WTC11 (cell line): ENCODE measurements around the gene ONECUT2. TPM values are rescaled to one million over a fixed set of nuclear protein-coding genes. Genes with fewer than 3 reads are reported as not detected.
A peak's percentile ranks its signal among the peaks of the same experiment; 100 is the strongest.

Source experiments
- ATAC-seq: fragments of 200-7000 bp; cut with Tn5 transposase; 2 replicates; pipeline ENCODE4 v1.10.0; 2021; ENCODE audit warnings: mild to moderate bottlenecking, moderate library complexity
- CTCF ChIA-PET: fragments of 300-600 bp; sonication (Branson Sonifier 250); formaldehyde crosslinking; loops from one replicate; lab custom pipeline; 2021; ENCODE audit warnings: antibody characterized with exemption; lab: Charles Lee
- POLR2A ChIA-PET: fragments of 350-600 bp; sonication (Branson Sonifier 250); formaldehyde crosslinking; loops from one replicate; lab custom pipeline; 2021; ENCODE audit warnings: antibody characterized with exemption; lab: Charles Lee
- DNase-seq: peaks from one replicate; pipeline ENCODE4 v3.0.0; 2021; ENCODE audit warnings: low spot score
- H3K27ac Mint-ChIP-seq: 2 replicates; pipeline ENCODE4 v1.8.0; 2021; ENCODE audit warnings: mixed read lengths
- H3K27me3 Mint-ChIP-seq: 2 replicates; pipeline ENCODE4 v1.8.0; 2021; ENCODE audit warnings: low read depth, mild to moderate bottlenecking, moderate library complexity, mixed read lengths
- H3K36me3 Mint-ChIP-seq: 2 replicates; pipeline ENCODE4 v1.8.0; 2021; ENCODE audit warnings: mixed read lengths
- H3K4me1 Mint-ChIP-seq: 2 replicates; pipeline ENCODE4 v1.8.0; 2022; ENCODE audit warnings: mixed read lengths
- H3K4me3 Mint-ChIP-seq: 2 replicates; pipeline ENCODE4 v1.8.0; 2021; ENCODE audit warnings: mild to moderate bottlenecking, moderate library complexity, mixed read lengths
- H3K9me3 Mint-ChIP-seq: 2 replicates; pipeline ENCODE4 v1.8.0; 2021; ENCODE audit warnings: mixed read lengths
- CTCF ChIP-seq: fragments of 200-600 bp; IDR thresholded peaks from 2 replicates; pipeline ENCODE4 v1.8.0; 2022; ENCODE audit warnings: antibody characterized with exemption
- E2F1 ChIP-seq: sonication (generic); formaldehyde crosslinking; IDR thresholded peaks from 2 replicates; pipeline ENCODE4 v1.8.0; 2022; ENCODE audit warnings: mild to moderate bottlenecking, missing genetic modification reagents
- FOXJ3 ChIP-seq: sonication (generic); formaldehyde crosslinking; IDR thresholded peaks from 2 replicates; pipeline ENCODE4 v1.9.0; 2021; ENCODE audit warnings: missing genetic modification reagents, mild to moderate bottlenecking, borderline replicate concordance
- FOXK1 ChIP-seq: sonication (generic); formaldehyde crosslinking; IDR thresholded peaks from 2 replicates; pipeline ENCODE4 v1.8.0; 2022; ENCODE audit warnings: mild to moderate bottlenecking, moderate library complexity, missing genetic modification reagents
- GABPB1 ChIP-seq: sonication (generic); formaldehyde crosslinking; IDR thresholded peaks from 2 replicates; pipeline ENCODE4 v1.8.1; 2023; ENCODE audit warnings: mild to moderate bottlenecking, missing genetic modification reagents
- MLX ChIP-seq: sonication (generic); formaldehyde crosslinking; IDR thresholded peaks from 2 replicates; pipeline ENCODE4 v1.8.1; 2023; ENCODE audit warnings: mild to moderate bottlenecking, missing genetic modification reagents, moderate library complexity
- PREB ChIP-seq: sonication (generic); formaldehyde crosslinking; IDR thresholded peaks from 2 replicates; pipeline ENCODE4 v1.8.1; 2022; ENCODE audit warnings: mild to moderate bottlenecking, missing genetic modification reagents, moderate library complexity, borderline replicate concordance
- RORB ChIP-seq: fragments of 250-450 bp; sonication (Bioruptor Pico); IDR thresholded peaks from 2 replicates; pipeline ENCODE4 v1.9.0; 2021; ENCODE audit warnings: mild to moderate bottlenecking
- SMAD3 ChIP-seq: sonication (generic); formaldehyde crosslinking; IDR thresholded peaks from 2 replicates; pipeline ENCODE4 v1.8.0; 2022; ENCODE audit warnings: missing genetic modification reagents, mild to moderate bottlenecking, borderline replicate concordance
- SOX15 ChIP-seq: fragments of 250-450 bp; sonication (Bioruptor Pico); IDR thresholded peaks from 2 replicates; pipeline ENCODE4 v1.9.0; 2021; ENCODE audit warnings: mild to moderate bottlenecking
- SP1 ChIP-seq: sonication (generic); formaldehyde crosslinking; conservative IDR thresholded peaks from 2 replicates; pipeline ENCODE4 v1.8.1; 2022; ENCODE audit warnings: missing genetic modification reagents
- TEAD4 ChIP-seq: sonication (generic); formaldehyde crosslinking; IDR thresholded peaks from 2 replicates; pipeline ENCODE4 v1.8.0; 2022; ENCODE audit warnings: mild to moderate bottlenecking, missing genetic modification reagents
- ZNF232 ChIP-seq: sonication (generic); formaldehyde crosslinking; IDR thresholded peaks from 2 replicates; pipeline ENCODE4 v1.8.0; 2022; ENCODE audit warnings: mild to moderate bottlenecking, missing genetic modification reagents
- total RNA-seq: library from RNA; stranded (reverse); gene quantifications from 3 replicates; pipeline ENCODE4 v1.2.3, GENCODE V29; 2021

The ONECUT2 gene
- total RNA-seq, 1 experiment from 2014 or later, result 0.87 TPM

GRCh38 chr18:57428221-57429150, 6.7 kb upstream of the ONECUT2 start:
- ChIA-PET POLR2A (no interaction called here), CTCF (interaction anchor here (0.6 to 5.2 kb wide), 4 partner anchors 11 to 423 kb away, joined by 3 to 35 read pairs (median 5); no protein-coding TSS in a partner anchor)
- Mint-ChIP-seq H3K27me3 (peaks cover 95% of the 10 kb centered on the region), H3K27ac (no peak overlapping the region), H3K9me3 (no peaks in the 10 kb centered on the region), H3K4me1 (peaks cover 45% of the 10 kb centered on the region), H3K36me3 (no peaks in the 10 kb centered on the region), H3K4me3 (peak overlapping the region; percentile 68)
- peak; percentile 38 for DNase-seq
- TF ChIP-seq CTCF, result no peak
- TF ChIP-seq ZNF232 (CRISPR knock-in tag), result 0 out of 2 replicates have a peak, but pooled peaks have one; percentile 25
- ATAC-seq, result peak; percentile 10

- no peak overlapping the region for H3K27ac Mint-ChIP-seq
- peak overlapping the region; percentile 68 for H3K4me3 Mint-ChIP-seq
- no peak for DNase-seq
- POLR2A ChIA-PET, result no interaction called here
- CTCF ChIA-PET, result interaction anchor here (0.6 to 5.2 kb wide), 5 partner anchors 10 to 423 kb away, joined by 3 to 35 read pairs (median 3); no protein-coding TSS in a partner anchor
- ATAC-seq, result no peak
- H3K27me3 Mint-ChIP-seq, result peaks cover 98% of the 10 kb centered on the region
- H3K4me1 Mint-ChIP-seq, result peaks cover 54% of the 10 kb centered on the region
- no peaks in the 10 kb centered on the region for H3K9me3 Mint-ChIP-seq
- H3K36me3 Mint-ChIP-seq, result no peaks in the 10 kb centered on the region
- no peak for TF ChIP-seq SOX15 (CRISPR knock-in tag)
- no peak for TF ChIP-seq PREB (CRISPR knock-in tag)
- TF ChIP-seq GABPB1 (CRISPR knock-in tag), result no peak
- TF ChIP-seq TEAD4 (CRISPR knock-in tag), result no peak
- TF ChIP-seq RORB (CRISPR knock-in tag), result no peak
- no peak for TF ChIP-seq E2F1 (CRISPR knock-in tag)
- no peak for TF ChIP-seq FOXJ3 (CRISPR knock-in tag)
- no peak for TF ChIP-seq MLX (CRISPR knock-in tag)
Observed at GRCh38 chr18:57429167-57430078, 5.8 kb upstream of the ONECUT2 start.

GRCh38 chr18:57430079-57431001, 4.8 kb upstream of the ONECUT2 start:
- ATAC-seq (peak; percentile 7), DNase-seq (peak; percentile 73)
- peaks cover 98% of the 10 kb centered on the region for H3K27me3 Mint-ChIP-seq
- POLR2A ChIA-PET, result interaction anchor here (0.7 kb wide), 1 partner anchor 79 kb away, joined by 3 read pairs; no protein-coding TSS in a partner anchor
- H3K4me1 Mint-ChIP-seq, result peaks cover 57% of the 10 kb centered on the region
- no peaks in the 10 kb centered on the region for H3K9me3 Mint-ChIP-seq
- no peaks in the 10 kb centered on the region for H3K36me3 Mint-ChIP-seq
- CTCF ChIA-PET, result interaction anchor here (0.8 to 5.2 kb wide), 3 partner anchors 9 to 17 kb away, joined by 3 to 35 read pairs (median 9); no protein-coding TSS in a partner anchor
- no peak overlapping the region for H3K27ac Mint-ChIP-seq
- TF ChIP-seq FOXK1 (0 out of 2 replicates have a peak, but pooled peaks have one; percentile 28), SMAD3 (CRISPR knock-in tag) (no peak), SP1 (CRISPR knock-in tag) (0 out of 2 replicates have a peak, but pooled peaks have one; percentile 38)
- peak overlapping the region; percentile 68 for H3K4me3 Mint-ChIP-seq
